T-helper 2 cell treated with Interferon-gamma antibody and Interleukin-4, amounts not matched to agents 5 μg/mL and 100 μg/mL, for 36 hours (primary cell): Measurements from ENCODE around the gene UBE2Z.

Source experiments
- DNase-seq: peaks from one replicate; pipeline ENCODE4 v3.0.0; 2021; ENCODE audit warnings: low spot score
- H3K27ac Mint-ChIP-seq: one replicate; pipeline ENCODE4 v1.8.0; 2021; ENCODE audit warnings: mild to moderate bottlenecking, mixed read lengths
- H3K27me3 Mint-ChIP-seq: one replicate; pipeline ENCODE4 v1.8.0; 2021; ENCODE audit warnings: low read depth, mixed read lengths
- H3K36me3 Mint-ChIP-seq: one replicate; pipeline ENCODE4 v1.8.0; 2021; ENCODE audit warnings: low read depth, mixed read lengths
- H3K4me1 Mint-ChIP-seq: one replicate; pipeline ENCODE4 v1.8.0; 2021; ENCODE audit warnings: low read depth, mixed read lengths
- H3K4me3 Mint-ChIP-seq: one replicate; pipeline ENCODE4 v1.8.0; 2022; ENCODE audit warnings: mild to moderate bottlenecking, moderate library complexity, mixed read lengths
- H3K9me3 Mint-ChIP-seq: one replicate; pipeline ENCODE4 v1.8.0; 2021; ENCODE audit warnings: mixed read lengths

The UBE2Z gene

DNA sequence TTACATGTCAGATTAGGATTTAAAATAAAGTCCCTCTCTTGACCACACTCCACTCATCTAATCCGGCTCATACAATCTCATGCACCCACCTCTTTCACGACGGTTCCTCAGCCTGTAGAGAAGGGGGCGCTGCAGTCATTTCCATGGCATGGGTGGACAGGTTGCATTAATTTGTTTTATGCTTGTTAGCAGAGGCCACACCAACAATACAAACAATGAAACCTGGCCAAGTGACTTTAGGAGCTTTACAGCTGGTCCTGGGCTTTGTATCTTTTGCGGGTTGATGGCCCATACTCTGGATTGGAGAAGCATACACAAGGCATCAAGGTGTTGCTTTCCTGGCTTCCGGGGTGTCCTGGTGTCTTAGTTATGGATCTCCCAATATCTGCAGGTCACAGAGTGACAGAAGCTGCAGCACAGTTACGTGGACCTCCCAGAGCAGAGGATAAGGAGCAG, 46.1 kb downstream of the UBE2Z start:
- Mint-ChIP-seq H3K27me3 (peaks cover 5% of the 10 kb centered on the region), H3K4me3 (no peak overlapping the region), H3K4me1 (peaks cover 3% of the 10 kb centered on the region), H3K27ac (no peak overlapping the region), H3K9me3 (no peaks in the 10 kb centered on the region), H3K36me3 (no peaks in the 10 kb centered on the region)
- DNase-seq: no peak

- Mint-ChIP-seq H3K27ac (no peak overlapping the region), H3K9me3 (no peaks in the 10 kb centered on the region), H3K4me1 (no peaks in the 10 kb centered on the region), H3K36me3 (no peaks in the 10 kb centered on the region), H3K4me3 (no peak overlapping the region), H3K27me3 (peaks cover 31% of the 10 kb centered on the region)
- no peak for DNase-seq
These were observed 52.8 kb downstream of the UBE2Z start for GRCh38 chr17:48960834-48961515.

DNA sequence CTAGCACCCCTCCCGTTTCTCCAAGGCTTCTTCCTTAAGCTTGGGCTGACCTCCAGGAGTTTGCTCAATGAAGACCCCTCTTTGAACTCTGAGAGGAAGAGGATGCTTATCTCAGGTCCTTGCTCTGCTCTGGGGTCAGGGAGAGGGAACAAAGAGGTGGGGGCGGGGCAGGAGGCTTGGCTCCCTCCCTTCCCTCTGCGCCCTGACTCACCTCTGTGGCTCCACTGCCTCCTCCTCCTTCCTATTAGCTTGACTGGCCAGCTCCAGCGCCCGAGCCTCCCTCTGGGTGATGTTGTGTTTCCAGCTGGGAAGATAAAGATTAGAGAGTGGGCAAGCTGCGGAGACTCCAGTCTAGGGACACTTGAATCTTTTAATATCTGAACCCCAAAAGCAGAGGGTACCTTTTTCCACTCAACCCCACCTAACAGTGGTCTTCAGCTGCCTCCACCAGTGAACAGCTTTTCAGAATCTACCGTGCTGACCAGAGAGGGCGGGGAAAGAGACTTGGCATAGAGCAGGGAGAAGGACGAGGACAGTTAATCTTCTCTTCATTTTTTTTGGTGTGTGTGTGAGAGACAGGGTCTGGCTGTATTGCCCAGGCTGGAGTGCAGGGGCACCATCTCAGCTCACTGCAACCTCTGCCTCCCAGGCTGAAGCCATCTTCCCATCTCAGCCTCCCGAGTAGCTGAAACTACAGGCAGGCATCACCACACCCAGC, 53.5 kb downstream of the UBE2Z start:
- Mint-ChIP-seq H3K36me3 (no peaks in the 10 kb centered on the region), H3K27ac (no peak overlapping the region), H3K27me3 (peaks cover 31% of the 10 kb centered on the region), H3K4me3 (no peak overlapping the region), H3K9me3 (no peaks in the 10 kb centered on the region), H3K4me1 (no peaks in the 10 kb centered on the region)
- DNase-seq: no peak

- H3K4me3 Mint-ChIP-seq: no peak overlapping the region
These were observed 62.0 kb downstream of the UBE2Z start for GRCh38 chr17:48970224-48970623.

GRCh38 chr17:48970865-48971687, 62.9 kb downstream of the UBE2Z start:
- no peaks in the 10 kb centered on the region for H3K9me3 Mint-ChIP-seq
- no peaks in the 10 kb centered on the region for H3K36me3 Mint-ChIP-seq
- DNase-seq: no peak
- H3K4me1 Mint-ChIP-seq: no peaks in the 10 kb centered on the region
- no peak overlapping the region for H3K4me3 Mint-ChIP-seq
- no peak overlapping the region for H3K27ac Mint-ChIP-seq
- H3K27me3 Mint-ChIP-seq: peaks cover 31% of the 10 kb centered on the region

More at GRCh38 chr17:48970224-48970623, 62.0 kb downstream of the UBE2Z start:
- Mint-ChIP-seq H3K9me3 (no peaks in the 10 kb centered on the region), H3K27ac (no peak overlapping the region), H3K36me3 (no peaks in the 10 kb centered on the region), H3K27me3 (peaks cover 34% of the 10 kb centered on the region), H3K4me1 (no peaks in the 10 kb centered on the region)
- no peak for DNase-seq

GRCh38 chr17:48972749-48973097, 64.5 kb downstream of the UBE2Z start:
- no peak for DNase-seq
- Mint-ChIP-seq H3K9me3 (no peaks in the 10 kb centered on the region), H3K36me3 (no peaks in the 10 kb centered on the region), H3K27ac (no peak overlapping the region), H3K4me1 (no peaks in the 10 kb centered on the region), H3K4me3 (no peak overlapping the region), H3K27me3 (peaks cover 27% of the 10 kb centered on the region)

DNA sequence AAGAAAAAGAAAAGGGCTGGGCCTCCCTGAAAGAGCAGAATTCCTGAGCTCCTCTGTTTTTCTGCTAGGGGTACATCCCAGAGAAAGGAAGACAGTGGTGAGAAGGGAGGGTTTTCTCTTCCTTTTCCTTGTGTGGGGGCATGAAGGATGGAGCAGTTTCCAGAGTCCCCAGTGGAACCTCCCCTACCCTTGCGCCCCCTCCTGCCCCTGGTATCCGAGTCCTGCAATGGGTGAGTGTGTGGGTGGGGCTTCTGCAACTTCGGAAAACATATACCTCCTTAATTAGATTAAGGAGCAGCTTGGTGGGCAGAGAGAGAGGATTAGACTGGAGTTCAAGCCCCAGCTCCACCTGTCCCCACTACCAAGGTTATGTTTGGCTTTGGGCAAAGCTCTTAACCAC, 65.6 kb downstream of the UBE2Z start:
- no peaks in the 10 kb centered on the region for H3K4me1 Mint-ChIP-seq
- peaks cover 24% of the 10 kb centered on the region for H3K27me3 Mint-ChIP-seq
- no peak overlapping the region for H3K4me3 Mint-ChIP-seq
- H3K27ac Mint-ChIP-seq: no peak overlapping the region
- no peaks in the 10 kb centered on the region for H3K9me3 Mint-ChIP-seq
- no peaks in the 10 kb centered on the region for H3K36me3 Mint-ChIP-seq
- no peak for DNase-seq
